Mesendoderm (in vitro differentiated cells): Measurements from ENCODE around the gene ZRANB1.

Source experiments
- DNase-seq: peaks from one replicate; pipeline ENCODE4 v3.0.0; 2013
- H2AK5ac ChIP-seq: 2 replicates; pipeline ENCODE4 v1.6.1; 2013; ENCODE audit warnings: low read length, inconsistent platforms
- H2BK120ac ChIP-seq: 2 replicates; pipeline ENCODE4 v1.6.1; 2013; ENCODE audit warnings: low read depth, mild to moderate bottlenecking, low read length, moderate library complexity, mixed read lengths
- H2BK15ac ChIP-seq: replicated peaks from 2 replicates; pipeline ENCODE4 v1.6.1; 2013; ENCODE audit warnings: low read depth, mild to moderate bottlenecking, moderate library complexity
- H2BK5ac ChIP-seq: 2 replicates; pipeline ENCODE4 v1.6.1; 2013; ENCODE audit warnings: low read length, inconsistent platforms
- H3K18ac ChIP-seq: 2 replicates; pipeline ENCODE4 v1.6.1; 2013; ENCODE audit warnings: mild to moderate bottlenecking, low read length, mixed read lengths
- H3K23ac ChIP-seq: one replicate; pipeline ENCODE4 v1.6.1; 2013; ENCODE audit warnings: low read length
- H3K27ac ChIP-seq: 2 replicates; pipeline ENCODE4 v1.5.1; 2013; ENCODE audit warnings: low read depth, mild to moderate bottlenecking, inconsistent platforms, low read length, moderate library complexity
- H3K27me3 ChIP-seq: 2 replicates; pipeline ENCODE4 v1.6.1; 2013; ENCODE audit warnings: low read length, control low read depth, mild to moderate bottlenecking, inconsistent platforms; ENCODE audit not compliant: insufficient read depth, poor library complexity
- H3K36me3 ChIP-seq: 2 replicates; pipeline ENCODE4 v1.6.1; 2013; ENCODE audit warnings: low read length, inconsistent platforms; ENCODE audit not compliant: control insufficient read depth, insufficient read depth
- H3K4ac ChIP-seq: one replicate; pipeline ENCODE4 v1.6.1; 2013; ENCODE audit warnings: low read depth, mild to moderate bottlenecking, low read length, moderate library complexity
- H3K4me1 ChIP-seq: 2 replicates; pipeline ENCODE4 v1.6.1; 2013; ENCODE audit warnings: low read depth, low read length, inconsistent platforms; ENCODE audit not compliant: control insufficient read depth
- H3K4me2 ChIP-seq: 2 replicates; pipeline ENCODE4 v1.6.1; 2013; ENCODE audit warnings: low read length
- H3K4me3 ChIP-seq: 2 replicates; pipeline ENCODE4 v1.5.1; 2013; ENCODE audit warnings: mild to moderate bottlenecking, low read length
- H3K56ac ChIP-seq: one replicate; pipeline ENCODE4 v1.6.1; 2013; ENCODE audit warnings: low read length
- H3K79me1 ChIP-seq: 2 replicates; pipeline ENCODE4 v1.6.1; 2013; ENCODE audit warnings: low read length, inconsistent platforms
- H3K79me2 ChIP-seq: 2 replicates; pipeline ENCODE4 v1.6.1; 2013; ENCODE audit warnings: mild to moderate bottlenecking, low read length; ENCODE audit not compliant: control insufficient read depth, insufficient read depth
- H3K9ac ChIP-seq: 2 replicates; pipeline ENCODE4 v1.6.1; 2013; ENCODE audit warnings: low read length, inconsistent platforms
- H4K5ac ChIP-seq: one replicate; pipeline ENCODE4 v1.6.1; 2013; ENCODE audit warnings: low read length
- H4K8ac ChIP-seq: one replicate; pipeline ENCODE4 v1.6.1; 2013; ENCODE audit warnings: low read depth, mild to moderate bottlenecking, control low read depth, low read length, moderate library complexity
- WGBS: extraction: QIAGEN DNeasy Blood & Tissue Kit; methylation state at CpG from one replicate; pipeline ENCODE4 v1.1.7; 2013; ENCODE audit warnings: low lambda C conversion rate, missing lambda C conversion rate; ENCODE audit not compliant: insufficient coverage; ENCODE audit errors: extremely low coverage; 5-methylcytosine and 5-hydroxymethylcytosine counted together

Gene ZRANB1

GRCh38 chr10:125023862-125024496, 82.1 kb downstream of the ZRANB1 start:
- Histone ChIP-seq H2BK15ac (no peak overlapping the region), H3K36me3 (peaks cover 5% of the 10 kb centered on the region), H3K18ac (no peak overlapping the region), H3K27me3 (no peaks in the 10 kb centered on the region), H3K23ac (no peak overlapping the region), H4K5ac (no peak overlapping the region), H3K9ac (no peak overlapping the region), H3K27ac (no peak overlapping the region), H3K79me2 (peaks cover 91% of the 10 kb centered on the region), H2AK5ac (no peak overlapping the region), H4K8ac (no peak overlapping the region), H3K4me1 (no peaks in the 10 kb centered on the region), H3K79me1 (peaks cover 55% of the 10 kb centered on the region), H2BK5ac (no peak overlapping the region), H3K4me3 (no peak overlapping the region), H3K56ac (no peak overlapping the region), H2BK120ac (no peak overlapping the region), H3K4ac (no peak overlapping the region), H3K4me2 (no peak overlapping the region)
- DNase-seq = no peak
- WGBS = no CpG with 5 or more reads among the region's 26 CpGs

GRCh38 chr10:125024497-125025234, 82.7 kb downstream of the ZRANB1 start:
- Histone ChIP-seq H3K4ac (no peak overlapping the region), H3K23ac (no peak overlapping the region), H3K4me1 (no peaks in the 10 kb centered on the region), H3K4me2 (no peak overlapping the region), H3K4me3 (no peak overlapping the region), H2BK5ac (no peak overlapping the region), H4K5ac (no peak overlapping the region), H2AK5ac (no peak overlapping the region), H2BK15ac (no peak overlapping the region), H3K79me1 (peaks cover 53% of the 10 kb centered on the region), H4K8ac (no peak overlapping the region), H3K27me3 (no peaks in the 10 kb centered on the region), H3K27ac (no peak overlapping the region), H3K36me3 (peaks cover 5% of the 10 kb centered on the region), H3K18ac (no peak overlapping the region), H3K56ac (no peak overlapping the region), H2BK120ac (no peak overlapping the region), H3K79me2 (peaks cover 88% of the 10 kb centered on the region), H3K9ac (no peak overlapping the region)
- no peak for DNase-seq
- no CpG with 5 or more reads among the region's 16 CpGs for WGBS

GRCh38 chr10:125025341-125025740, 83.4 kb downstream of the ZRANB1 start:
- Histone ChIP-seq H3K56ac (no peak overlapping the region), H3K79me1 (peaks cover 49% of the 10 kb centered on the region), H4K5ac (no peak overlapping the region), H2BK5ac (no peak overlapping the region), H3K27me3 (no peaks in the 10 kb centered on the region), H3K4me3 (no peak overlapping the region), H3K9ac (no peak overlapping the region), H2BK120ac (no peak overlapping the region), H3K36me3 (peaks cover 5% of the 10 kb centered on the region), H3K79me2 (peaks cover 88% of the 10 kb centered on the region), H3K4ac (no peak overlapping the region), H3K23ac (no peak overlapping the region), H3K27ac (no peak overlapping the region), H3K18ac (no peak overlapping the region), H2BK15ac (no peak overlapping the region), H3K4me2 (no peak overlapping the region), H2AK5ac (no peak overlapping the region), H4K8ac (no peak overlapping the region), H3K4me1 (no peaks in the 10 kb centered on the region)
- no CpG with 5 or more reads among the region's 12 CpGs for WGBS
- DNase-seq = no peak

- H3K4me2 ChIP-seq = no peak overlapping the region
- H3K79me1 ChIP-seq = peaks cover 40% of the 10 kb centered on the region
- peaks cover 86% of the 10 kb centered on the region for H3K79me2 ChIP-seq
- H2AK5ac ChIP-seq = no peak overlapping the region
- H3K27ac ChIP-seq = no peak overlapping the region
- H3K27me3 ChIP-seq = no peaks in the 10 kb centered on the region
- no peak for DNase-seq
- H4K8ac ChIP-seq = no peak overlapping the region
- H3K18ac ChIP-seq = no peak overlapping the region
- H3K9ac ChIP-seq = no peak overlapping the region
- no peak overlapping the region for H2BK5ac ChIP-seq
- H3K4me3 ChIP-seq = no peak overlapping the region
- no peak overlapping the region for H3K23ac ChIP-seq
- H3K4ac ChIP-seq = no peak overlapping the region
- H3K4me1 ChIP-seq = no peaks in the 10 kb centered on the region
- no CpG with 5 or more reads among the region's 51 CpGs for WGBS
- H2BK120ac ChIP-seq = no peak overlapping the region
- no peak overlapping the region for H2BK15ac ChIP-seq
- H4K5ac ChIP-seq = no peak overlapping the region
- H3K36me3 ChIP-seq = peaks cover 5% of the 10 kb centered on the region
- H3K56ac ChIP-seq = no peak overlapping the region
These were observed 84.4 kb downstream of the ZRANB1 start for GRCh38 chr10:125026036-125026931.

- no peak overlapping the region for H3K4ac ChIP-seq
- H3K36me3 ChIP-seq = peaks cover 5% of the 10 kb centered on the region
- H3K56ac ChIP-seq = peak overlapping the region; percentile 15
- H4K5ac ChIP-seq = no peak overlapping the region
- H4K8ac ChIP-seq = no peak overlapping the region
- no peak overlapping the region for H3K27ac ChIP-seq
- H3K4me2 ChIP-seq = no peak overlapping the region
- no peaks in the 10 kb centered on the region for H3K4me1 ChIP-seq
- no peak overlapping the region for H2AK5ac ChIP-seq
- no peak overlapping the region for H3K23ac ChIP-seq
- peaks cover 39% of the 10 kb centered on the region for H3K79me1 ChIP-seq
- no peak overlapping the region for H2BK15ac ChIP-seq
- H2BK5ac ChIP-seq = no peak overlapping the region
- peaks cover 85% of the 10 kb centered on the region for H3K79me2 ChIP-seq
- no peak overlapping the region for H2BK120ac ChIP-seq
- DNase-seq = no peak
- H3K27me3 ChIP-seq = no peaks in the 10 kb centered on the region
- no peak overlapping the region for H3K4me3 ChIP-seq
- WGBS = no CpG with 5 or more reads among the region's 40 CpGs
- H3K18ac ChIP-seq = no peak overlapping the region
- H3K9ac ChIP-seq = no peak overlapping the region
These were observed 85.2 kb downstream of the ZRANB1 start for GRCh38 chr10:125026974-125027735.
